SK-N-SH (cell line): ENCODE data around the gene HOXC11. TPM values are rescaled to one million over a fixed set of nuclear protein-coding genes. Genes with fewer than 3 reads are reported as not detected.

ENCODE experiments used
- CTCF ChIA-PET: fragments of 300-600, 350-600 bp; formaldehyde crosslinking; extraction: SDS; loops from one replicate; lab custom pipeline; 2021; lab: Yijun Ruan, JAX
- POLR2A ChIA-PET: fragments of 350-600 bp; sonication (Branson Sonifier 250); formaldehyde crosslinking; extraction: SDS; loops from one replicate; lab custom pipeline; 2020; ENCODE audit warnings: antibody characterized with exemption, inconsistent platforms; lab: Yijun Ruan, JAX
- DNase-seq: peaks from one replicate; pipeline ENCODE4 v3.0.0; 2012
- H2AFZ ChIP-seq: fragments of 200-600 bp; sonication (generic); 2 replicates; pipeline ENCODE4 v1.8.1; 2016; ENCODE audit warnings: antibody characterized with exemption, mild to moderate bottlenecking, low read depth
- H3F3A ChIP-seq: fragments of 200-600 bp; sonication (generic); replicated peaks from 2 replicates; pipeline ENCODE3; 2016; ENCODE audit warnings: antibody characterized with exemption, mild to moderate bottlenecking; ENCODE audit not compliant: insufficient read depth
- H3K27ac ChIP-seq, 2 experiments: fragments of 200-500 bp in 1 of 2; fragments of 200-600 bp in 1 of 2; sonication (Bioruptor generic) in 1 of 2; sonication (generic), shearing (Covaris generic) in 1 of 2; 2 replicates each; pipeline versions ENCODE4 v1.5.1 to v1.6.1; 2014 to 2016; ENCODE audit warnings: low read depth in 2 of 2, inconsistent platforms in 1 of 2, low read length in 1 of 2, mild to moderate bottlenecking in 1 of 2, mixed read lengths in 1 of 2
- H3K27me3 ChIP-seq: fragments of 200-600 bp; sonication (generic), shearing (Covaris generic); 2 replicates; pipeline ENCODE4 v1.6.1; 2016; ENCODE audit warnings: mixed run types; ENCODE audit not compliant: insufficient read depth
- H3K36me3 ChIP-seq, 2 experiments: fragments of 200-500 bp in 1 of 2; fragments of 200-600 bp in 1 of 2; sonication (Bioruptor generic) in 1 of 2; sonication (generic) in 1 of 2; replicated peaks in 1 of 2; 2 replicates each; pipeline versions ENCODE3 to v1.5.1; 2014 to 2016; ENCODE audit warnings: low read length in 1 of 2, mild to moderate bottlenecking in 1 of 2; ENCODE audit not compliant: insufficient read depth in 2 of 2, control insufficient read depth in 1 of 2
- H3K4me1 ChIP-seq, 2 experiments: fragments of 200-500 bp in 1 of 2; fragments of 200-600 bp in 1 of 2; sonication (Bioruptor generic) in 1 of 2; sonication (generic), shearing (Covaris generic) in 1 of 2; 2 replicates each; pipeline versions ENCODE4 v1.5.1 to v1.6.1; 2014 to 2016; ENCODE audit warnings: low read depth in 1 of 2, low read length in 1 of 2, mixed run types in 1 of 2; ENCODE audit not compliant: insufficient read depth in 2 of 2, control insufficient read depth in 1 of 2
- H3K4me2 ChIP-seq: fragments of 200-600 bp; sonication (generic), shearing (Covaris generic); 2 replicates; pipeline ENCODE4 v1.6.1; 2017; ENCODE audit warnings: mixed run types
- H3K4me3 ChIP-seq, 2 experiments: fragments of 200-500 bp in 1 of 2; fragments of 200-600 bp in 1 of 2; sonication (Bioruptor generic) in 1 of 2; sonication (generic), shearing (Covaris generic) in 1 of 2; 2 replicates each; pipeline versions ENCODE4 v1.5.1 to v1.8.1; 2014 to 2016; ENCODE audit warnings: low read depth in 2 of 2, inconsistent platforms in 1 of 2, low read length in 1 of 2, mild to moderate bottlenecking in 1 of 2, mixed read lengths in 1 of 2, moderate library complexity in 1 of 2
- H3K79me2 ChIP-seq: fragments of 200-600 bp; sonication (generic); 2 replicates; pipeline ENCODE4 v1.8.1; 2017; ENCODE audit warnings: mild to moderate bottlenecking; ENCODE audit not compliant: insufficient read depth
- H3K9ac ChIP-seq: fragments of 200-600 bp; sonication (generic); 2 replicates; pipeline ENCODE4 v1.6.1; 2017; ENCODE audit warnings: mixed run types
- H3K9me2 ChIP-seq: fragments of 200-600 bp; sonication (generic); 2 replicates; pipeline ENCODE4 v1.6.1; 2017; ENCODE audit warnings: mixed run types
- H3K9me3 ChIP-seq: fragments of 200-600 bp; sonication (generic); 2 replicates; pipeline ENCODE4 v1.6.1; 2017; ENCODE audit warnings: mixed run types, mild to moderate bottlenecking, moderate library complexity
- H4K20me1 ChIP-seq: fragments of 200-600 bp; sonication (generic); 2 replicates; pipeline ENCODE4 v1.6.1; 2017; ENCODE audit warnings: mild to moderate bottlenecking, mixed run types; ENCODE audit not compliant: insufficient read depth
- CHD2 ChIP-seq: fragments of 150-350 bp; IDR thresholded peaks from 2 replicates; pipeline ENCODE4 v1.6.1; 2018; ENCODE audit warnings: low read length; ENCODE audit not compliant: partially characterized antibody
- ELF1 ChIP-seq: IDR thresholded peaks from 2 replicates; pipeline ENCODE4 v1.4.0; 2012
- EZH2phosphoT487 ChIP-seq: fragments of 200-600 bp; sonication (generic); IDR thresholded peaks from 2 replicates; pipeline ENCODE4 v1.6.1; 2017; ENCODE audit warnings: low read depth, mixed run types, mild to moderate bottlenecking, antibody characterized with exemption, moderate library complexity, borderline replicate concordance
- FOXJ3 ChIP-seq: sonication (generic); formaldehyde crosslinking; IDR thresholded peaks from 2 replicates; pipeline ENCODE4 v1.5.1; 2020; ENCODE audit warnings: mild to moderate bottlenecking, missing genetic modification reagents
- GABPA ChIP-seq: IDR thresholded peaks from 2 replicates; pipeline ENCODE4 v1.4.0; 2012; ENCODE audit warnings: low read depth, mild to moderate bottlenecking
- NRF1 ChIP-seq: IDR thresholded peaks from 2 replicates; pipeline ENCODE4 v1.6.1; 2012; ENCODE audit warnings: low read depth, mild to moderate bottlenecking, low read length
- POLR2AphosphoS5 ChIP-seq: IDR thresholded peaks from 2 replicates; pipeline ENCODE4 v1.6.1; 2012; ENCODE audit warnings: low read depth, low read length
- RAD21 ChIP-seq: IDR thresholded peaks from 2 replicates; pipeline ENCODE4 v1.6.1; 2012; ENCODE audit warnings: mild to moderate bottlenecking, low read length
- RCOR1 ChIP-seq: fragments of 150-350 bp; IDR thresholded peaks from 2 replicates; pipeline ENCODE4 v1.6.1; 2017; ENCODE audit warnings: antibody characterized with exemption, low read length
- SIN3A ChIP-seq: IDR thresholded peaks from 2 replicates; pipeline ENCODE4 v1.6.1; 2012; ENCODE audit warnings: low read depth, mild to moderate bottlenecking, low read length, moderate library complexity, borderline replicate concordance
- SMC3 ChIP-seq: IDR thresholded peaks from 2 replicates; pipeline ENCODE4 v1.6.1; 2012; ENCODE audit warnings: low read depth, low read length, improper control_type of control experiment
- TCF12 ChIP-seq: IDR thresholded peaks from 2 replicates; pipeline ENCODE4 v1.4.0; 2012
- WGBS: methylation state at CpG from one replicate; pipeline ENCODE4 v1.1.6; 2017; ENCODE audit warnings: low lambda C conversion rate; 5-methylcytosine and 5-hydroxymethylcytosine counted together
- polyA plus RNA-seq, 3 experiments: library from polyadenylated mRNA; depleted of rRNA; stranded (reverse); fragments of >200 nt; gene quantifications; 2 replicates each; pipeline ENCODE4 v1.2.3, GENCODE V29; 2012
- TF ChIP-seq, protein P1 (sequence below): IDR thresholded peaks from 2 replicates; pipeline ENCODE4; 2012
- TF ChIP-seq, protein P2 (sequence below): IDR thresholded peaks from 2 replicates; pipeline ENCODE4 v1.6.1; 2012; ENCODE audit warnings: mild to moderate bottlenecking, low read depth, low read length, moderate library complexity
- TF ChIP-seq, protein P3 (sequence below): fragments of 200-600 bp; sonication (generic); IDR thresholded peaks from 2 replicates; pipeline ENCODE4 v1.6.1; 2017; ENCODE audit warnings: antibody characterized with exemption, mild to moderate bottlenecking, moderate library complexity

HOXC11 gene
- polyA plus RNA-seq, 1 of the 3 experiments (the other 2 are of a cell fraction) = not detected

DNA sequence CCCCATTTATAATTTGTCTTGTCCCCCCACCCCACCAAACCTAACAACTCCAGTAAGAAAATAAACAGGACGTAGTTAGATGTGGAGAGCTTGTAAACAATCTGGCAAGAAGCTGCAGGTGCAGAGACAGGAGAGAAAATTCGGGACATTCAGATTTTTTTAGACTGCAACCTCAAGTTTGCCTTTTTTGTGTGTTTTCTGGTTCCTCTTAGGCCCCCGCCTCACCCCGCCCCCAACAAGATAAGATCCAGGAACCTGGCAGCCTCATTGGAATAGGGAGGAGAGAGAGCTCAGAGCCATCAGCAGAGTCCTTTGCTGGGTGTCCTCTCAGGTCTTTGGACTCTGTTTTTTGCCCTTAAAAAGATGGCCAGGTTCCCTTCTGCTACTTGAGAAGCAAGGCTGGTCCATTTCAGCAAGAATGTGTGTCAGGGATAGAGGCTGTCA, 14.9 kb downstream of the HOXC11 start:
- TF ChIP-seq RCOR1 (no peak), EZH2phosphoT487 (no peak), RAD21 (no peak), SIN3A (no peak), ELF1 (no peak), SMC3 (no peak), NRF1 (no peak), TCF12 (no peak), POLR2AphosphoS5 (no peak), GABPA (no peak), FOXJ3 (CRISPR knock-in tag) (no peak), CHD2 (no peak)
- TF ChIP-seq, protein P1, sequence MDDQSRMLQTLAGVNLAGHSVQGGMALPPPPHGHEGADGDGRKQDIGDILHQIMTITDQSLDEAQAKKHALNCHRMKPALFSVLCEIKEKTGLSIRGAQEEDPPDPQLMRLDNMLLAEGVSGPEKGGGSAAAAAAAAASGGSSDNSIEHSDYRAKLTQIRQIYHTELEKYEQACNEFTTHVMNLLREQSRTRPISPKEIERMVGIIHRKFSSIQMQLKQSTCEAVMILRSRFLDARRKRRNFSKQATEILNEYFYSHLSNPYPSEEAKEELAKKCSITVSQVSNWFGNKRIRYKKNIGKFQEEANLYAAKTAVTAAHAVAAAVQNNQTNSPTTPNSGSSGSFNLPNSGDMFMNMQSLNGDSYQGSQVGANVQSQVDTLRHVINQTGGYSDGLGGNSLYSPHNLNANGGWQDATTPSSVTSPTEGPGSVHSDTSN = no peak
- TF ChIP-seq, protein P2, sequence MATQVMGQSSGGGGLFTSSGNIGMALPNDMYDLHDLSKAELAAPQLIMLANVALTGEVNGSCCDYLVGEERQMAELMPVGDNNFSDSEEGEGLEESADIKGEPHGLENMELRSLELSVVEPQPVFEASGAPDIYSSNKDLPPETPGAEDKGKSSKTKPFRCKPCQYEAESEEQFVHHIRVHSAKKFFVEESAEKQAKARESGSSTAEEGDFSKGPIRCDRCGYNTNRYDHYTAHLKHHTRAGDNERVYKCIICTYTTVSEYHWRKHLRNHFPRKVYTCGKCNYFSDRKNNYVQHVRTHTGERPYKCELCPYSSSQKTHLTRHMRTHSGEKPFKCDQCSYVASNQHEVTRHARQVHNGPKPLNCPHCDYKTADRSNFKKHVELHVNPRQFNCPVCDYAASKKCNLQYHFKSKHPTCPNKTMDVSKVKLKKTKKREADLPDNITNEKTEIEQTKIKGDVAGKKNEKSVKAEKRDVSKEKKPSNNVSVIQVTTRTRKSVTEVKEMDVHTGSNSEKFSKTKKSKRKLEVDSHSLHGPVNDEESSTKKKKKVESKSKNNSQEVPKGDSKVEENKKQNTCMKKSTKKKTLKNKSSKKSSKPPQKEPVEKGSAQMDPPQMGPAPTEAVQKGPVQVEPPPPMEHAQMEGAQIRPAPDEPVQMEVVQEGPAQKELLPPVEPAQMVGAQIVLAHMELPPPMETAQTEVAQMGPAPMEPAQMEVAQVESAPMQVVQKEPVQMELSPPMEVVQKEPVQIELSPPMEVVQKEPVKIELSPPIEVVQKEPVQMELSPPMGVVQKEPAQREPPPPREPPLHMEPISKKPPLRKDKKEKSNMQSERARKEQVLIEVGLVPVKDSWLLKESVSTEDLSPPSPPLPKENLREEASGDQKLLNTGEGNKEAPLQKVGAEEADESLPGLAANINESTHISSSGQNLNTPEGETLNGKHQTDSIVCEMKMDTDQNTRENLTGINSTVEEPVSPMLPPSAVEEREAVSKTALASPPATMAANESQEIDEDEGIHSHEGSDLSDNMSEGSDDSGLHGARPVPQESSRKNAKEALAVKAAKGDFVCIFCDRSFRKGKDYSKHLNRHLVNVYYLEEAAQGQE = no peak
- TF ChIP-seq, protein P3, sequence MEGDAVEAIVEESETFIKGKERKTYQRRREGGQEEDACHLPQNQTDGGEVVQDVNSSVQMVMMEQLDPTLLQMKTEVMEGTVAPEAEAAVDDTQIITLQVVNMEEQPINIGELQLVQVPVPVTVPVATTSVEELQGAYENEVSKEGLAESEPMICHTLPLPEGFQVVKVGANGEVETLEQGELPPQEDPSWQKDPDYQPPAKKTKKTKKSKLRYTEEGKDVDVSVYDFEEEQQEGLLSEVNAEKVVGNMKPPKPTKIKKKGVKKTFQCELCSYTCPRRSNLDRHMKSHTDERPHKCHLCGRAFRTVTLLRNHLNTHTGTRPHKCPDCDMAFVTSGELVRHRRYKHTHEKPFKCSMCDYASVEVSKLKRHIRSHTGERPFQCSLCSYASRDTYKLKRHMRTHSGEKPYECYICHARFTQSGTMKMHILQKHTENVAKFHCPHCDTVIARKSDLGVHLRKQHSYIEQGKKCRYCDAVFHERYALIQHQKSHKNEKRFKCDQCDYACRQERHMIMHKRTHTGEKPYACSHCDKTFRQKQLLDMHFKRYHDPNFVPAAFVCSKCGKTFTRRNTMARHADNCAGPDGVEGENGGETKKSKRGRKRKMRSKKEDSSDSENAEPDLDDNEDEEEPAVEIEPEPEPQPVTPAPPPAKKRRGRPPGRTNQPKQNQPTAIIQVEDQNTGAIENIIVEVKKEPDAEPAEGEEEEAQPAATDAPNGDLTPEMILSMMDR = no peak
- no peaks in the 10 kb centered on the region for H3K79me2 ChIP-seq
- no peak overlapping the region for H3K4me2 ChIP-seq
- peaks cover 0 to 12% of the 10 kb centered on the region in 2 experiments; a peak in 1 of 4 replicates for H3K4me1 ChIP-seq
- no peak overlapping the region for H3K9ac ChIP-seq
- DNase-seq = no peak
- no peak overlapping the region for H3K4me3 ChIP-seq
- 13% methylated on average over 4 of the region's 4 CpGs for WGBS
- H2AFZ ChIP-seq = no peak overlapping the region
- H3K9me3 ChIP-seq = no peaks in the 10 kb centered on the region
- peaks cover 5% of the 10 kb centered on the region for H3F3A ChIP-seq
- H4K20me1 ChIP-seq = no peaks in the 10 kb centered on the region
- H3K27ac ChIP-seq = no peak overlapping the region
- ChIA-PET POLR2A (interaction anchor here (2.1 kb wide), 1 partner anchor 12 kb away, joined by 5 read pairs; the partner anchor contains the start of gene HOXC9), CTCF (interaction anchor here (0.7 to 12.8 kb wide), 25 partner anchors 12 to 609 kb away, joined by 3 to 194 read pairs (median 5); partner anchors contain the start of genes HOTAIR, HOXC11, HOXC5 and HOXC8)
- no peaks in the 10 kb centered on the region for H3K36me3 ChIP-seq
- peaks cover 95% of the 10 kb centered on the region for H3K27me3 ChIP-seq
- H3K9me2 ChIP-seq = no peaks in the 10 kb centered on the region
